GM12873 (cell line): ENCODE results near the gene IL1R2.

ENCODE experiments used
- CTCF ChIP-seq: IDR thresholded peaks from 2 replicates; pipeline ENCODE4 v1.5.1; 2012; ENCODE audit warnings: low read depth, mild to moderate bottlenecking, moderate library complexity, low read length, control low read depth; ENCODE audit not compliant: insufficient read depth; ENCODE audit errors: missing control alignments

IL1R2 gene

GRCh38 chr2:102008490-102008889 lies 16.7 kb downstream of the IL1R2 start:
- no peak for TF ChIP-seq CTCF

- no peak for TF ChIP-seq CTCF
Measured at GRCh38 chr2:102009557-102009956, 17.8 kb downstream of the IL1R2 start.

GRCh38 chr2:102010902-102011301 lies 19.1 kb downstream of the IL1R2 start:
- no peak for TF ChIP-seq CTCF

- TF ChIP-seq CTCF, result no peak
Measured at GRCh38 chr2:102012061-102012614, 20.4 kb downstream of the IL1R2 start.

GRCh38 chr2:102013206-102014040 lies 21.7 kb downstream of the IL1R2 start:
- TF ChIP-seq CTCF, result no peak

- no peak for TF ChIP-seq CTCF
Measured at GRCh38 chr2:102014041-102014345, 22.2 kb downstream of the IL1R2 start.

GRCh38 chr2:102015399-102015798 lies 23.6 kb downstream of the IL1R2 start:
- no peak for TF ChIP-seq CTCF
